K562 (cell line): ENCODE measurements around the gene MADD. TPM values are rescaled to one million over a fixed set of nuclear protein-coding genes. Genes with fewer than 3 reads are reported as not detected.

Experiments used
- ATAC-seq: fragments of 200-7000 bp; cut with Tn5 transposase; 3 replicates; pipeline ENCODE4 v1.9.1; 2020; ENCODE audit warnings: moderate library complexity
- BruUV-seq: library from RNA; stranded (reverse); fragments of 400-500 nt; replicated peaks from 2 replicates; lab custom pipeline; 2021; lab: Mats Ljungman, UMichigan
- CTCF ChIA-PET: fragments of 300-600 bp; formaldehyde crosslinking; extraction: SDS; loops from one replicate; lab custom pipeline; 2021; ENCODE audit warnings: low intra/inter-chr PET ratio; lab: Yijun Ruan, JAX
- POLR2A ChIA-PET: fragments of 300-600, 350-650 bp; sonication (Branson Sonifier 250); formaldehyde crosslinking; extraction: SDS; loops from one replicate; lab custom pipeline; 2021; ENCODE audit warnings: antibody characterized with exemption, inconsistent platforms; lab: Yijun Ruan, JAX
- DNase-seq, 4 experiments: peaks; one replicate each; pipeline versions ENCODE4 v3.0.0 to v3.0.0-alpha.2; 2011 to 2018; ENCODE audit warnings: low spot score in 3 of 4, mixed read lengths in 3 of 4; ENCODE audit errors: extremely low read depth in 1 of 4
- FAIRE-seq: peaks from 2 replicates; lab custom pipeline; 2011; peaks lifted over from hg19 to GRCh38; lab: Jason Lieb, UNC
- H2AFZ ChIP-seq: 2 replicates; pipeline ENCODE4 v1.6.0; 2011; ENCODE audit warnings: low read depth, low read length, control low read depth, inconsistent platforms
- H3K27ac ChIP-seq: fragments of 200-600 bp; 3 replicates; pipeline ENCODE4 v1.8.0; 2011; ENCODE audit warnings: low read depth, mild to moderate bottlenecking, control low read depth, inconsistent platforms, low read length, moderate library complexity, mixed read lengths; ENCODE audit errors: extremely low read depth
- H3K27me3 ChIP-seq, 2 experiments: fragments of 300-600 bp in 1 of 2; 2 replicates in 1 of 2; 3 replicates in 1 of 2; pipeline versions ENCODE4 v1.6.0 to v1.8.0; 2011; ENCODE audit warnings: inconsistent platforms in 2 of 2, low read length in 2 of 2, mild to moderate bottlenecking in 1 of 2, mixed read lengths in 1 of 2, moderate library complexity in 1 of 2; ENCODE audit not compliant: control insufficient read depth in 2 of 2, insufficient read depth in 2 of 2
- H3K36me3 ChIP-seq: fragments of 300-600 bp; 3 replicates; pipeline ENCODE4 v1.8.0; 2011; ENCODE audit warnings: mild to moderate bottlenecking, low read length, inconsistent platforms; ENCODE audit not compliant: control insufficient read depth, insufficient read depth
- H3K4me1 ChIP-seq, 2 experiments: fragments of 200-600 bp in 1 of 2; replicated peaks in 1 of 2; 2 replicates in 1 of 2; 3 replicates in 1 of 2; pipeline versions ENCODE4 v1.5.1 to v1.8.0; 2011; ENCODE audit warnings: inconsistent platforms in 2 of 2, low read length in 2 of 2, mild to moderate bottlenecking in 1 of 2, mixed read lengths in 1 of 2, moderate library complexity in 1 of 2; ENCODE audit not compliant: control insufficient read depth in 2 of 2, insufficient read depth in 2 of 2
- H3K4me2 ChIP-seq: 2 replicates; pipeline ENCODE4 v1.6.1; 2011; ENCODE audit warnings: low read length, control low read depth, inconsistent platforms, mixed read lengths; ENCODE audit not compliant: insufficient read depth
- H3K4me3 ChIP-seq: fragments of 200-600 bp; sonication (generic), shearing (Covaris generic); 2 replicates; pipeline ENCODE4 v1.5.1; 2016; ENCODE audit warnings: control low read depth, inconsistent platforms
- H3K79me2 ChIP-seq: fragments of 200-600 bp; 3 replicates; pipeline ENCODE4 v1.8.0; 2011; ENCODE audit warnings: low read length, inconsistent platforms; ENCODE audit not compliant: control insufficient read depth, insufficient read depth
- H3K9ac ChIP-seq, 2 experiments: 2 replicates each; pipeline versions ENCODE4 v1.6.0 to v1.6.1; 2011; ENCODE audit warnings: low read depth in 2 of 2, low read length in 2 of 2, control low read depth in 1 of 2, inconsistent platforms in 1 of 2, mild to moderate bottlenecking in 1 of 2, mixed read lengths in 1 of 2; ENCODE audit not compliant: insufficient read depth in 1 of 2
- H3K9me1 ChIP-seq: one replicate; pipeline ENCODE4 v1.6.0; 2011; ENCODE audit warnings: inconsistent platforms, mild to moderate bottlenecking, low read length, moderate library complexity; ENCODE audit not compliant: control insufficient read depth, insufficient read depth
- H3K9me3 ChIP-seq: replicated peaks from 2 replicates; pipeline ENCODE4 v1.5.1; 2011; ENCODE audit warnings: low read depth, low read length, inconsistent platforms; ENCODE audit not compliant: control insufficient read depth, insufficient read depth
- H4K20me1 ChIP-seq: replicated peaks from 2 replicates; pipeline ENCODE4 v1.6.1; 2011; ENCODE audit warnings: low read length, inconsistent platforms, mixed read lengths; ENCODE audit not compliant: control insufficient read depth, insufficient read depth
- CHCHD3 ChIP-seq: fragments of 250-450 bp; sonication (Bioruptor Pico); IDR thresholded peaks from 2 replicates; pipeline ENCODE4 v2.1.2; 2022; ENCODE audit warnings: mild to moderate bottlenecking
- CTCFL ChIP-seq: IDR thresholded peaks from 2 replicates; pipeline ENCODE4 v1.6.1; 2011; ENCODE audit warnings: borderline replicate concordance, low read depth, mild to moderate bottlenecking, moderate library complexity, low read length; ENCODE audit not compliant: insufficient read depth, poor library complexity, severe bottlenecking
- ELK3 ChIP-seq: fragments of 450-650 bp; formaldehyde crosslinking; IDR thresholded peaks from 2 replicates; pipeline ENCODE4 v1.4.0; 2020; ENCODE audit warnings: mild to moderate bottlenecking
- ESRRA ChIP-seq: fragments of 450-650 bp; IDR thresholded peaks from 2 replicates; pipeline ENCODE4 v1.6.1; 2014; ENCODE audit warnings: low read depth, mild to moderate bottlenecking, moderate library complexity, borderline replicate concordance
- KAT8 ChIP-seq: fragments of 450-650 bp; IDR thresholded peaks from 2 replicates; pipeline ENCODE4 v1.6.1; 2016; ENCODE audit warnings: low read depth, mild to moderate bottlenecking
- KDM1A ChIP-seq, 2 experiments: fragments of 450-650 bp; IDR thresholded peaks; 2 replicates each; pipeline ENCODE4 v1.6.1; 2016; ENCODE audit warnings: mild to moderate bottlenecking in 2 of 2
- MEIS2 ChIP-seq: fragments of 450-650 bp; IDR thresholded peaks from 2 replicates; pipeline ENCODE4 v1.6.1; 2014; ENCODE audit warnings: mild to moderate bottlenecking; ENCODE audit not compliant: partially characterized antibody
- POLR2A ChIP-seq: fragments of 450-650 bp; conservative IDR thresholded peaks from 2 replicates; pipeline ENCODE4 v1.6.1; 2016
- TCF7L2 ChIP-seq: fragments of 150-350 bp; IDR thresholded peaks from 2 replicates; pipeline ENCODE4 v1.6.1; 2016; ENCODE audit warnings: low read depth, mild to moderate bottlenecking, low read length, moderate library complexity
- ZC3H4 ChIP-seq: sonication (generic); formaldehyde crosslinking; IDR thresholded peaks from 2 replicates; pipeline ENCODE4 v1.9.0; 2021; ENCODE audit warnings: missing genetic modification reagents, borderline replicate concordance
- ZNF12 ChIP-seq: sonication (generic); formaldehyde crosslinking; IDR thresholded peaks from 2 replicates; pipeline ENCODE4 v1.4.0; 2020; ENCODE audit warnings: mild to moderate bottlenecking, missing genetic modification reagents
- ZNF76 ChIP-seq: fragments of 250-450 bp; sonication (Bioruptor Pico); IDR thresholded peaks from 2 replicates; pipeline ENCODE4 v1.4.0; 2020; ENCODE audit warnings: mild to moderate bottlenecking, moderate library complexity, borderline replicate concordance
- WGBS: fragments of 100-300 bp; shearing (Covaris generic); methylation state at CpG from one replicate; pipeline ENCODE4 v1.1.6; 2016; ENCODE audit warnings: low coverage, mixed read lengths; ENCODE audit not compliant: insufficient coverage; ENCODE audit errors: missing lambda C conversion rate; 5-methylcytosine and 5-hydroxymethylcytosine counted together
- in situ Hi-C: fragments of 300-500 bp; cut with MboI; formaldehyde crosslinking; loops from 4 replicates; pipeline ENCODE4 v1.15.0; 2018; ENCODE audit warnings: inconsistent platforms, mixed read lengths
- intact Hi-C: fragments of 100-400 bp; cut with micrococcal nuclease; formaldehyde crosslinking; loops from 2 replicates; pipeline ENCODE4 v1.14.2; 2022
- polyA plus RNA-seq, 8 experiments: library from polyadenylated mRNA; depleted of rRNA in 4 of 8; stranded (reverse) in 5 of 8; unstranded in 3 of 8; fragments of >200 nt; fragmentation: Nextera tagmentation in 2 of 8; fragmentation: Illumina TruSeq in 1 of 8; extraction: Ambion mirVana in 2 of 8; extraction: Trizol in 1 of 8; gene quantifications; 2 replicates each; pipeline versions ENCODE4 v1.2.1 to v1.2.3, GENCODE V29; 2011 to 2014; ENCODE audit warnings: inconsistent platforms in 1 of 8, missing spikeins in 1 of 8
- total RNA-seq, 7 experiments: library from RNA; depleted of rRNA in 6 of 7; stranded (reverse); fragments of >200 nt in 6 of 7; fragmentation: Illumina TruSeq in 2 of 7; extraction: Trizol in 2 of 7; gene quantifications; 2 replicates each; pipeline versions ENCODE4 v1.2.1 to v1.2.3, GENCODE V29; 2011 to 2021; ENCODE audit warnings: low replicate concordance in 1 of 7
- TF ChIP-seq, protein P1 (sequence below): sonication (generic); formaldehyde crosslinking; IDR thresholded peaks from 2 replicates; pipeline ENCODE4 v1.4.0; 2020; ENCODE audit warnings: mild to moderate bottlenecking, missing genetic modification reagents

MADD gene
- total and polyA plus RNA-seq, 9 of the 15 experiments (the other 6 are each of a cell fraction or from before 2014, with no cell fraction given), result 0.68 to 57.6 (median 33.6) TPM

- TF ChIP-seq ZC3H4 (CRISPR knock-in tag) (no peak), POLR2A (no peak), TCF7L2 (no peak), ZNF76 (CRISPR knock-in tag) (no peak)
These were observed 82.6 kb downstream of the MADD start, which contains the start of gene MYBPC3 (continued) for GRCh38 chr11:47352556-47352955.

- H3K36me3 ChIP-seq, result no peaks in the 10 kb centered on the region
- H3K79me2 ChIP-seq, result no peaks in the 10 kb centered on the region
- in situ Hi-C loops (loop anchor here (10.0 kb wide), 1 partner anchor 469 kb away; no protein-coding TSS in a partner anchor), intact Hi-C loops (loop anchor here (10.0 kb wide), 2 partner anchors 51 to 469 kb away; partner anchors contain the start of gene SLC39A13)
- H3K4me3 ChIP-seq, result no peak overlapping the region
- H3K9ac ChIP-seq, result no peak overlapping the region
- no peaks in the 10 kb centered on the region for H4K20me1 ChIP-seq
- H3K4me1 ChIP-seq, result peaks cover 0 to 51% of the 10 kb centered on the region in 2 experiments; a peak in 3 of 5 replicates
- BruUV-seq, result no TSS peak
- H3K27me3 ChIP-seq, result no peaks in the 10 kb centered on the region
- DNase-seq (no peak), FAIRE-seq (peak; percentile 48), ATAC-seq (no peak)
- H3K4me2 ChIP-seq, result no peak overlapping the region
- whole genome bisulfite sequencing, result 83% methylated on average over 15 of the region's 15 CpGs
- H3K9me3 ChIP-seq, result peaks cover 13% of the 10 kb centered on the region
- no peak overlapping the region for H3K27ac ChIP-seq
- POLR2A ChIA-PET, result interaction anchor here (0.6 kb wide), 1 partner anchor 105 kb away, joined by 4 read pairs; the partner anchor contains the start of gene ACP2
- no peaks in the 10 kb centered on the region for H3K9me1 ChIP-seq
- no peak overlapping the region for H2AFZ ChIP-seq
- CTCF ChIA-PET, result interaction anchor here (0.6 to 3.2 kb wide), 6 partner anchors 62 to 192 kb away, joined by 3 to 46 read pairs (median 7); partner anchors contain the start of genes ARFGAP2 and NR1H3
- TF ChIP-seq KDM1A (IDR thresholded peaks at IDR 0.05) (0 out of 4 replicates have a peak, but pooled peaks of 1 of the 2 experiments have one; percentile 10), KAT8 (no peak), CTCFL (no peak), CHCHD3 (CRISPR knock-in tag) (no peak), ZNF12 (no peak), ELK3 (CRISPR knock-in tag) (no peak), ESRRA (peak; percentile 95), MEIS2 (no peak)
- TF ChIP-seq, protein P1, sequence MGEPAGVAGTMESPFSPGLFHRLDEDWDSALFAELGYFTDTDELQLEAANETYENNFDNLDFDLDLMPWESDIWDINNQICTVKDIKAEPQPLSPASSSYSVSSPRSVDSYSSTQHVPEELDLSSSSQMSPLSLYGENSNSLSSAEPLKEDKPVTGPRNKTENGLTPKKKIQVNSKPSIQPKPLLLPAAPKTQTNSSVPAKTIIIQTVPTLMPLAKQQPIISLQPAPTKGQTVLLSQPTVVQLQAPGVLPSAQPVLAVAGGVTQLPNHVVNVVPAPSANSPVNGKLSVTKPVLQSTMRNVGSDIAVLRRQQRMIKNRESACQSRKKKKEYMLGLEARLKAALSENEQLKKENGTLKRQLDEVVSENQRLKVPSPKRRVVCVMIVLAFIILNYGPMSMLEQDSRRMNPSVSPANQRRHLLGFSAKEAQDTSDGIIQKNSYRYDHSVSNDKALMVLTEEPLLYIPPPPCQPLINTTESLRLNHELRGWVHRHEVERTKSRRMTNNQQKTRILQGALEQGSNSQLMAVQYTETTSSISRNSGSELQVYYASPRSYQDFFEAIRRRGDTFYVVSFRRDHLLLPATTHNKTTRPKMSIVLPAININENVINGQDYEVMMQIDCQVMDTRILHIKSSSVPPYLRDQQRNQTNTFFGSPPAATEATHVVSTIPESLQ (CRISPR knock-in tag), result no peak
These were observed 84.2 kb downstream of the MADD start for GRCh38 chr11:47353978-47354774.
